Measurements from ENCODE around the gene SLX4. TPM values are rescaled to one million over a fixed set of nuclear protein-coding genes. Genes with fewer than 3 reads are reported as not detected.

SLX4 gene
- total RNA-seq, 1 experiment from 2014 or later: 2.6 TPM

GRCh38 chr16:3549906-3550305 is 61.5 kb downstream of the SLX4 start:
- DNase-seq (ENCODE audit: low read depth): no peak

- no peak for DNase-seq (ENCODE audit: low read depth)
These were observed 62.5 kb downstream of the SLX4 start for GRCh38 chr16:3548859-3549258.

GRCh38 chr16:3548445-3548844 is 63.0 kb downstream of the SLX4 start:
- DNase-seq (ENCODE audit: low read depth): no peak

- no peak for DNase-seq (ENCODE audit: low read depth)
These were observed 64.3 kb downstream of the SLX4 start for GRCh38 chr16:3546986-3547682.

GRCh38 chr16:3542601-3543373 is 68.6 kb downstream of the SLX4 start:
- no peak for DNase-seq (ENCODE audit: low read depth)

GRCh38 chr16:3541527-3542155 is 69.8 kb downstream of the SLX4 start:
- no peak for DNase-seq (ENCODE audit: low read depth)

- no peak for DNase-seq (ENCODE audit: low read depth)
These were observed 73.2 kb downstream of the SLX4 start for GRCh38 chr16:3538222-3538621.

- DNase-seq (ENCODE audit: low read depth): no peak
These were observed 74.6 kb downstream of the SLX4 start for GRCh38 chr16:3536851-3537250.

- no peak for DNase-seq (ENCODE audit: low read depth)
These were observed 75.1 kb downstream of the SLX4 start for GRCh38 chr16:3536271-3536731.

- no peak for DNase-seq (ENCODE audit: low read depth)
These were observed 77.3 kb downstream of the SLX4 start for GRCh38 chr16:3534126-3534525.

- no peak for DNase-seq (ENCODE audit: low read depth)
These were observed 78.7 kb downstream of the SLX4 start for GRCh38 chr16:3532741-3533140.

Other genes with a start within 250 kb of the SLX4 start
- gene ZSCAN32, start 210.6 kb downstream of the SLX4 start, total RNA-seq (2014; rRNA removed; shearing (Covaris generic)): 6.7 and 8.1 TPM in 2 replicates
- 4.9 and 7.9 TPM in 2 replicates for gene ZNF174, start 210.4 kb downstream of the SLX4 start, total RNA-seq (2014; rRNA removed; shearing (Covaris generic))
- 1.7 and 1.8 TPM in 2 replicates for gene ZNF597, start 168.1 kb downstream of the SLX4 start, total RNA-seq (2014; rRNA removed; shearing (Covaris generic))
- gene NAA60, start 167.9 kb downstream of the SLX4 start, total RNA-seq (2014; rRNA removed; shearing (Covaris generic)): 5.1 and 5.6 TPM in 2 replicates
- not detected in 2 replicates for gene C16orf90, start 116.1 kb downstream of the SLX4 start, total RNA-seq (2014; rRNA removed; shearing (Covaris generic))
- 15.5 and 22.1 TPM in 2 replicates for gene CLUAP1, start 110.6 kb downstream of the SLX4 start, total RNA-seq (2014; rRNA removed; shearing (Covaris generic))
- gene NLRC3, start 34.2 kb downstream of the SLX4 start, total RNA-seq (2014; rRNA removed; shearing (Covaris generic)): 0.12 TPM in 1 of 2 replicates, not detected in the other
- gene DNASE1, start 43.1 kb upstream of the SLX4 start, total RNA-seq (2014; rRNA removed; shearing (Covaris generic)): 5.1 and 7.4 TPM in 2 replicates
- gene TRAP1, start 105.9 kb upstream of the SLX4 start, total RNA-seq (2014; rRNA removed; shearing (Covaris generic)): 37.9 and 48.7 TPM in 2 replicates